ENCODE data around the gene TANC1. TPM values are rescaled to one million over a fixed set of nuclear protein-coding genes. Genes with fewer than 3 reads are reported as not detected.

The TANC1 gene
- polyA plus RNA-seq, 2 donors: 18.1 to 21.4 TPM

DNA sequence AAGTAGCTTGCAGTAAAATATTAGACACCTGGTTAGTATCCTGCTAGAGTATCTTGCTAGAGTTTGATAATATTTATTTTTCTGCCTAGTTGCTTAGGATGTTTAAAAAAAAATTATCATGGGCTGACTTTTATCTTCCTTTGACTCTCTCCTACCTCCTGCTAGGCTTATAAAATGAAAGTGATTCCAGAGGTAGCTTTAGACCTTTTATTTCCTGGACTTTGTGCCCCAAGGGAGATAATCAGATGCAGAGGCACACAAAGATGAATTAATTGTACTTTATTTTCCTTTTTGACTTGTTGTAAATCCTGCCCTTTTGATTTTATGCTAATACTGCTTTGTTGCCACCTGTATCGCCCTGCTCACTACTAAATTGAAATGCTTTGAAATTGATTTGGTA is 187.4 kb downstream of the TANC1 start:
- WGBS, 2 donors: 50 to 53% methylated on average over 1 of the region's 1 CpG
- H3K4me3 ChIP-seq (ENCODE audit: low read depth in 1 of 2, low read length in 2 of 2): peak overlapping the region in 1 of 2 donors; percentile 24
- peaks cover 1 to 3% of the 10 kb centered on the region in 2 donors for H3K36me3 ChIP-seq (ENCODE audit: control insufficient read depth in 2 of 2, insufficient read depth in 2 of 2, low read length in 1 of 2)
- H3K9me3 ChIP-seq (ENCODE audit: control insufficient read depth in 2 of 2, insufficient read depth in 1 of 2, low read depth in 1 of 2, low read length in 1 of 2): no peaks in the 10 kb centered on the region
- H3K4me1 ChIP-seq (ENCODE audit: control insufficient read depth in 2 of 2, insufficient read depth in 2 of 2, low read length in 1 of 2): peaks cover 7 to 12% of the 10 kb centered on the region in 2 donors
- peak overlapping the region in 1 of 2 donors; percentile 79 for H3K27ac ChIP-seq (ENCODE audit: low read depth in 2 of 2, low read length in 1 of 2)
- H3K27me3 ChIP-seq (ENCODE audit: control insufficient read depth in 1 of 2, insufficient read depth in 2 of 2, low read length in 2 of 2): no peaks in the 10 kb centered on the region

DNA sequence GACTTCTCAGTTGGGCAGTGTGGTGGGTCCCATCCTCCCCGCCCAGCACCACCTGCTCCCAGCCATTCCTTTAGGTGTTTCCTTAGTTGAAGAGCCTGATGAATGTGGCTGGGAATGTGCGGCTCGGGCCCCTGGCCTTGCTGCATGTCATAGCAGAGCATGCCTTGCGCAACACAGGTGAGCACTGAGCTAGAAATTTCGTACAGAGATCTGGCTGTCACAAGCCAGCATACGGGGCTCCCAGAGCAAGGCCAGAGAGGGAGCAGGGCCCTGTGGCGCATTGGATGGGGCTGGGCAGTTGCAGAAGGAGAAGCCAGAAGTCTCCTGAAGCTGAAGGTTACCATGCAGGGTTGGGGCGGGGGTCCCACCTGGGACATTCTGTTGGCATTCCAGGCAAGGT is 188.4 kb downstream of the TANC1 start:
- Histone ChIP-seq H3K27ac (ENCODE audit: low read depth in 2 of 2, low read length in 1 of 2) (peak overlapping the region; percentile 79 to 98), H3K4me1 (ENCODE audit: control insufficient read depth in 2 of 2, insufficient read depth in 2 of 2, low read length in 1 of 2) (peaks cover 5 to 12% of the 10 kb centered on the region in 2 donors), H3K9me3 (ENCODE audit: control insufficient read depth in 2 of 2, insufficient read depth in 1 of 2, low read depth in 1 of 2, low read length in 1 of 2) (no peaks in the 10 kb centered on the region), H3K27me3 (ENCODE audit: control insufficient read depth in 1 of 2, insufficient read depth in 2 of 2, low read length in 2 of 2) (no peaks in the 10 kb centered on the region), H3K36me3 (ENCODE audit: control insufficient read depth in 2 of 2, insufficient read depth in 2 of 2, low read length in 1 of 2) (peaks cover 0 to 3% of the 10 kb centered on the region in 2 donors), H3K4me3 (ENCODE audit: low read depth in 1 of 2, low read length in 2 of 2) (no peak overlapping the region)
- WGBS, 2 donors: 58 to 59% methylated on average over 8 of the region's 8 CpGs

DNA sequence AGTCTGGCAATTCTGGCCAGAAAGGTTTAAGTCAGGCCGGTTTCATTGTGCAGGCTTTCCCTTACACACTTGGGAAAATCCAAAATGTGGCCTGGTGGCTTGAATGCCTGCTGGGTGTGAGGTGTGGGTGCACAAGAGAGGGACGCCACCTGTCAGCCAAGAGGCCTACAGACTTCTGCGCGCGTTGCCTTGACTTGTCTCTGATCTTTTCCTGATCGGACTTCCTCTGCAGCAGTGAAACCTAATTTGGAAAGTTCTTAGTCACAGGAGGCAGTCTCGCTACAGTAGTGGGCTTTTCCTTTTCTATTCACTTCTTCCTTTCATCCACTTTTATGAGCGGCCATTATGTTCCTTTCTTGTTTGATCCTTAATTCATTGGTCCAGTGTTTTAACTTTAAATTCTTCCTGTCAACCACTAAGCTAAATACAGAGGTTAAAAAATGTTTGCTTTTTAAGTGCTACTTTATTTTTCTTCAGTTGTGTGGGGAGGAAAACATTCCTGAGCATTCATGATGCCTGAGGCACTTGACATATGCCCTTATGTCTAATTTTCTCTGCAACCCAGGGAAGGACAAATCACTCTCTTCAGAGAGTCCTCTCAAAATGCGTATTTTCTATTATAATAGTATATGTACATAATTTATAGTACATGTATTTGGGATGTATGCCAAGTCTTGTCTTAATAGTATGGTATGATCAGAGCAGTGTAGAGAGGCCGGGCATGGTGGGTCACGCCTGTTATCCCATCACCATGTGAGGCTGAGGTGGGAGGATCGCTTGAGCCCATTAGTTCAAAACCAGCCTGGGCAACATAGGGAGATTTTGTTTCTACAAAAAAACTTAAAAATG is 189.1 kb downstream of the TANC1 start:
- Histone ChIP-seq H3K4me3 (ENCODE audit: low read depth in 1 of 2, low read length in 2 of 2) (no peak overlapping the region), H3K9me3 (ENCODE audit: control insufficient read depth in 2 of 2, insufficient read depth in 1 of 2, low read depth in 1 of 2, low read length in 1 of 2) (no peaks in the 10 kb centered on the region), H3K27me3 (ENCODE audit: control insufficient read depth in 1 of 2, insufficient read depth in 2 of 2, low read length in 2 of 2) (no peaks in the 10 kb centered on the region), H3K36me3 (ENCODE audit: control insufficient read depth in 2 of 2, insufficient read depth in 2 of 2, low read length in 1 of 2) (peaks cover 0 to 5% of the 10 kb centered on the region in 2 donors), H3K27ac (ENCODE audit: low read depth in 2 of 2, low read length in 1 of 2) (peak overlapping the region; percentile 79 to 98), H3K4me1 (ENCODE audit: control insufficient read depth in 2 of 2, insufficient read depth in 2 of 2, low read length in 1 of 2) (peaks cover 5 to 12% of the 10 kb centered on the region in 2 donors)
- WGBS, 2 donors: 44 to 50% methylated on average over 12 of the region's 12 CpGs

DNA sequence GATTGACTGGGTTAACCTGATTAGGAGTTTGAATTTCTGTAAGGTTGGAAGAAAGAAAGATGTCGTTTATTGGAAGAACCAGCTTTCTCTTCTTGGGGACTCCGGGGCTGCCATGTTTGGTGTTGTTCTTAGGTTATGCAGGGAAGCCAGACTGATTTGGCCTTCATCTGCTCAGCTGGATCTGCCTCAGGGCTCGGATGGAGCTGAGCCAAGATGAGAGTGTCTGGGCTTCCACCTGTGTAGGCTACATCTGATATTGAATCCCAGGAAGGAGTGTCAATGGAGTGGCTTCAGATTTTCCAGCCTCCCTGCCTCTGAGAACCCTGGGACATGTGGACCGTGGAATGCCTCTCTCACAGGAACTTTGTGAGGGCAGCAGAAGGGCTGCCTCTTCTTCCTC is 192.0 kb downstream of the TANC1 start:
- 64 to 73% methylated on average over 4 of the region's 4 CpGs for WGBS, 2 donors
- H3K4me1 ChIP-seq (ENCODE audit: control insufficient read depth in 2 of 2, insufficient read depth in 2 of 2, low read length in 1 of 2): peaks cover 2 to 8% of the 10 kb centered on the region in 2 donors

DNA sequence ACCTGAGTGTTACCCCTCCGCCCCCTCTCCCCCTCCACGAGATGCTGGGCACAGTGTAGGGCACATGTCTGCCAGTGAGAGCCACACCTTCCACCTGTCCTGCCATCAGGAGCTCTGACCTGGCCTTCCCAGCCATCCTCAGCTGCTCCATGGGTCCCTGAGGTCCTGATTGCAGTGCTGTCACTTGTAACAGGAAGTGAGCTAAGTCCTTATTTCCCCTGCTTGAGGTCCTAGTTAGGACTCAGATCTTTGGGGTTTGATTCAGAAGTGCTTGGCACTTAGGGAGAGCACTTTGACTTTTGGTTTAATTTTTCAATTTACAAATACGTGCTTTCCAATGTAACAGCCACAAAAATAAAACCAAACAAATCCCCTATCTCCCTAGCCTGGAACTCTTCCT is 192.5 kb downstream of the TANC1 start:
- 64% methylated on average over 3 of the region's 3 CpGs for WGBS, 2 donors
- Histone ChIP-seq H3K9me3 (ENCODE audit: control insufficient read depth in 2 of 2, insufficient read depth in 1 of 2, low read depth in 1 of 2, low read length in 1 of 2) (no peaks in the 10 kb centered on the region), H3K4me1 (ENCODE audit: control insufficient read depth in 2 of 2, insufficient read depth in 2 of 2, low read length in 1 of 2) (peaks cover 2 to 8% of the 10 kb centered on the region in 2 donors), H3K27ac (ENCODE audit: low read depth in 2 of 2, low read length in 1 of 2) (peak overlapping the region in 1 of 2 donors; percentile 52), H3K27me3 (ENCODE audit: control insufficient read depth in 1 of 2, insufficient read depth in 2 of 2, low read length in 2 of 2) (no peaks in the 10 kb centered on the region), H3K36me3 (ENCODE audit: control insufficient read depth in 2 of 2, insufficient read depth in 2 of 2, low read length in 1 of 2) (peaks cover 0 to 9% of the 10 kb centered on the region in 2 donors), H3K4me3 (ENCODE audit: low read depth in 1 of 2, low read length in 2 of 2) (no peak overlapping the region)

More for the DNA sequence above, 192.0 kb downstream of the TANC1 start:
- Histone ChIP-seq H3K9me3 (ENCODE audit: control insufficient read depth in 2 of 2, insufficient read depth in 1 of 2, low read depth in 1 of 2, low read length in 1 of 2) (no peaks in the 10 kb centered on the region), H3K4me3 (ENCODE audit: low read depth in 1 of 2, low read length in 2 of 2) (no peak overlapping the region), H3K27ac (ENCODE audit: low read depth in 2 of 2, low read length in 1 of 2) (no peak overlapping the region), H3K36me3 (ENCODE audit: control insufficient read depth in 2 of 2, insufficient read depth in 2 of 2, low read length in 1 of 2) (peaks cover 0 to 9% of the 10 kb centered on the region in 2 donors), H3K27me3 (ENCODE audit: control insufficient read depth in 1 of 2, insufficient read depth in 2 of 2, low read length in 2 of 2) (no peaks in the 10 kb centered on the region)

DNA sequence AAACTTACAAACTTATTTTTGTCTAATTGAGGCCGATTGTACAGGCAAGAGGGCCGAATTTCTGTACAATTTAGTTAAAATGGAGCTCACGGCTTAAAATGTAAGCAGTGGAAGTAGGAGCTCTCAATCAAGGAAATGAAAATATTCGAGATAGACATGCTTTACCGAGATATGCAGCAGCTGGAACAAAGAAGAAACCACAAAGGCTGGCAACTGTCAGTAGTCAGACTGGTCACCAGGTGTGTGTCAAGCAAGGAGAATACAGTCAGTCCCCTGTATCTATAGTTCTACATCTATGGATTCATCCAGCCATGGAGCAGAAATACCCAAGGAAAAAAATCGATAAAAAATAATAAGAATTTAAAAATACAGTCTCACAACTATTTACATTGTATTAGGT is 195.5 kb downstream of the TANC1 start:
- Histone ChIP-seq H3K4me1 (ENCODE audit: control insufficient read depth in 2 of 2, insufficient read depth in 2 of 2, low read length in 1 of 2) (peaks cover 2% of the 10 kb centered on the region in 2 donors), H3K4me3 (ENCODE audit: low read depth in 1 of 2, low read length in 2 of 2) (no peak overlapping the region), H3K36me3 (ENCODE audit: control insufficient read depth in 2 of 2, insufficient read depth in 2 of 2, low read length in 1 of 2) (peaks cover 7 to 13% of the 10 kb centered on the region in 2 donors), H3K9me3 (ENCODE audit: control insufficient read depth in 2 of 2, insufficient read depth in 1 of 2, low read depth in 1 of 2, low read length in 1 of 2) (no peaks in the 10 kb centered on the region), H3K27ac (ENCODE audit: low read depth in 2 of 2, low read length in 1 of 2) (no peak overlapping the region), H3K27me3 (ENCODE audit: control insufficient read depth in 1 of 2, insufficient read depth in 2 of 2, low read length in 2 of 2) (no peaks in the 10 kb centered on the region)
- 66 to 68% methylated on average over 6 of the region's 6 CpGs for WGBS, 2 donors

DNA sequence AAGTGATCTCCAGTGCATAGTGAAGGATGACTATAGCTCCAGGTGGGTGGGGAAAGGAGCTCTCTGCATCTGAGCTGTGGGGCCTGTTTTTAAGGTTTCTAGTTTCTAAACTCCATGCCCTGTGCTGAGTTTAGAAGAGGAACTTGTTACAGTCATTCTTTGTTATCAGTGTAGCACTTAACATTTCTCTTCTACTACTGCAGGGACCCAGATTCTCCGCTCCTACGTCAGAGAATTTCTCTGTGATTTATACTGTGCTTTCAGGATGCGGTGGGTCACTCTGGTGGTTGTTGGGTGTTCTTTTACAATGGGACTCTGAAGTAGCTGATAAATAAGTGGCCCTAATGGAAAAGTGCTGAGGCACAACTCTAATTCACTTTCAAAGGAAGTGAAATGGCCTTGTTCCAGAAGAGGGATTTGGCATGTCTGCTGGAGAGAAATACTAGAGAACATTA is 196.0 kb downstream of the TANC1 start:
- Histone ChIP-seq H3K4me3 (ENCODE audit: low read depth in 1 of 2, low read length in 2 of 2) (no peak overlapping the region), H3K9me3 (ENCODE audit: control insufficient read depth in 2 of 2, insufficient read depth in 1 of 2, low read depth in 1 of 2, low read length in 1 of 2) (no peaks in the 10 kb centered on the region), H3K36me3 (ENCODE audit: control insufficient read depth in 2 of 2, insufficient read depth in 2 of 2, low read length in 1 of 2) (peaks cover 7 to 13% of the 10 kb centered on the region in 2 donors), H3K4me1 (ENCODE audit: control insufficient read depth in 2 of 2, insufficient read depth in 2 of 2, low read length in 1 of 2) (peaks cover 2% of the 10 kb centered on the region in 2 donors), H3K27me3 (ENCODE audit: control insufficient read depth in 1 of 2, insufficient read depth in 2 of 2, low read length in 2 of 2) (no peaks in the 10 kb centered on the region), H3K27ac (ENCODE audit: low read depth in 2 of 2, low read length in 1 of 2) (peak overlapping the region in 1 of 2 donors; percentile 3)
- WGBS, 2 donors: 82 to 84% methylated on average over 3 of the region's 3 CpGs

DNA sequence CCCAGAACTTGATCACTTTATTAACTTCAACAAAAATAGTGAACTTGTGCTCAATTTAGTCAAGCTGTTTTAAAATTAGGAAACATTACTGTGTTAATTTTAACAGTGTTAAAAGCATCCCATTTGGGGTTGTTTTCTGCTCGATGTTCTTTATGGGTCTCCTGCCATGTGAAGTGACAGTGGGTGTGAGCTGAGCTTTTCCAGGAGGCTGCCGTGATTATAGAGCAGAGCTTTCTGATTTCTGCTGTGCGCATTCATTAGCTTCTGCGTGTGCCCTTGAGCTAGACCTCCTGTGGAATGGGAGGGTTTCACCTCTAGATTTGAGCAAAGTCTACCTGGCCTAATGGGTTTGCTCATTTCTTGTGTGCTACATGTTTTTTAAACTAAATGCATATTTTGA is 196.6 kb downstream of the TANC1 start:
- no peak overlapping the region for H3K27ac ChIP-seq (ENCODE audit: low read depth in 2 of 2, low read length in 1 of 2)
- 85 to 86% methylated on average over 4 of the region's 4 CpGs for WGBS, 2 donors
- H3K27me3 ChIP-seq (ENCODE audit: control insufficient read depth in 1 of 2, insufficient read depth in 2 of 2, low read length in 2 of 2): no peaks in the 10 kb centered on the region
- H3K36me3 ChIP-seq (ENCODE audit: control insufficient read depth in 2 of 2, insufficient read depth in 2 of 2, low read length in 1 of 2): peaks cover 7 to 13% of the 10 kb centered on the region in 2 donors
- no peaks in the 10 kb centered on the region for H3K9me3 ChIP-seq (ENCODE audit: control insufficient read depth in 2 of 2, insufficient read depth in 1 of 2, low read depth in 1 of 2, low read length in 1 of 2)
- peaks cover 2% of the 10 kb centered on the region in 2 donors for H3K4me1 ChIP-seq (ENCODE audit: control insufficient read depth in 2 of 2, insufficient read depth in 2 of 2, low read length in 1 of 2)
- no peak overlapping the region for H3K4me3 ChIP-seq (ENCODE audit: low read depth in 1 of 2, low read length in 2 of 2)

DNA sequence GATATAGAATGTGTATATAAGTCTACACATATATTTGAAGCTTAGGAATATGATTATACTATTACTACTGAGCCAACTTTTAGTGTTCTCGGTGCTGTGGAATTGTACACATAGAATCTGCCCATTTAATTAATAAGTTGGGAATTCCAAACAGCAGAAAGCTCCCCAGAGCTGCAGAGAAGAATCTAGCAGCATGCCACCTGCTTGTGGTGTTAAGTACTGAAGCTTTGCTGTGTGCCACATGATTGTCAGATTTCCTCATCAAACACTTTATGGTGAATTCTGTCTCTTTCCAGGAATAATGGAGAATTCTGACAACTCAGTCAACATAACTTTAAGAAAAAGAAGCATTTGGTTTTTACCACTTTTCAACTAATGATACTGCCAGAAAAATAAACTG is 200.3 kb downstream of the TANC1 start:
- Histone ChIP-seq H3K9me3 (ENCODE audit: control insufficient read depth in 2 of 2, insufficient read depth in 1 of 2, low read depth in 1 of 2, low read length in 1 of 2) (no peaks in the 10 kb centered on the region), H3K4me3 (ENCODE audit: low read depth in 1 of 2, low read length in 2 of 2) (no peak overlapping the region), H3K4me1 (ENCODE audit: control insufficient read depth in 2 of 2, insufficient read depth in 2 of 2, low read length in 1 of 2) (peaks cover 0 to 2% of the 10 kb centered on the region in 2 donors), H3K27me3 (ENCODE audit: control insufficient read depth in 1 of 2, insufficient read depth in 2 of 2, low read length in 2 of 2) (no peaks in the 10 kb centered on the region), H3K27ac (ENCODE audit: low read depth in 2 of 2, low read length in 1 of 2) (no peak overlapping the region), H3K36me3 (ENCODE audit: control insufficient read depth in 2 of 2, insufficient read depth in 2 of 2, low read length in 1 of 2) (peaks cover 7 to 22% of the 10 kb centered on the region in 2 donors)
- WGBS, 2 donors: 83 to 88% methylated on average over 1 of the region's 1 CpG

Data from esophagus (tissue), 2 donors.